Small intestine (tissue), 7 donors: ENCODE data around the gene ATP5F1E. TPM values are rescaled to one million over a fixed set of nuclear protein-coding genes. Genes with fewer than 3 reads are reported as not detected.
A peak's percentile ranks its signal among the peaks of the same experiment; 100 is the strongest.

Source experiments
- DNase-seq, 2 donors: peaks; one replicate each; pipeline versions ENCODE4 v3.0.0 to v3.0.0-alpha.2; 2013
- FAIRE-seq: peaks from 2 replicates; lab custom pipeline; 2012; peaks lifted over from hg19 to GRCh38; lab: Jason Lieb, UNC
- H3K27ac ChIP-seq, 3 donors: one replicate each; pipeline ENCODE4 v1.5.1; 2013; ENCODE audit warnings: low read length in 2 of 3, mild to moderate bottlenecking in 2 of 3, control low read depth in 1 of 3, inconsistent platforms in 1 of 3, low read depth in 1 of 3, moderate library complexity in 1 of 3
- H3K27me3 ChIP-seq, 3 donors: one replicate each; pipeline ENCODE4 v1.6.1; 2013; ENCODE audit warnings: low read length in 3 of 3, inconsistent platforms in 1 of 3; ENCODE audit not compliant: control insufficient read depth in 3 of 3, insufficient read depth in 3 of 3
- H3K36me3 ChIP-seq, 3 donors: one replicate each; pipeline ENCODE4 v1.6.1; 2013; ENCODE audit warnings: low read length in 3 of 3, inconsistent platforms in 1 of 3, low read depth in 1 of 3, mild to moderate bottlenecking in 1 of 3, moderate library complexity in 1 of 3; ENCODE audit not compliant: control insufficient read depth in 3 of 3, insufficient read depth in 2 of 3
- H3K4me1 ChIP-seq, 3 donors: one replicate each; pipeline ENCODE4 v1.6.1; 2013; ENCODE audit warnings: low read length in 2 of 3, inconsistent platforms in 1 of 3, low read depth in 1 of 3, mild to moderate bottlenecking in 1 of 3, moderate library complexity in 1 of 3; ENCODE audit not compliant: control insufficient read depth in 3 of 3, insufficient read depth in 2 of 3
- H3K4me3 ChIP-seq, 3 donors: one replicate each; pipeline ENCODE4 v1.5.1; 2013; ENCODE audit warnings: low read length in 3 of 3, control low read depth in 1 of 3, inconsistent platforms in 1 of 3, low read depth in 1 of 3, mild to moderate bottlenecking in 1 of 3, moderate library complexity in 1 of 3
- H3K9me3 ChIP-seq, 2 donors: one replicate each; pipeline ENCODE4 v1.6.1; 2013; ENCODE audit warnings: low read depth in 1 of 2, low read length in 1 of 2; ENCODE audit not compliant: control insufficient read depth in 2 of 2, insufficient read depth in 1 of 2
- WGBS, 3 donors: extraction: QIAGEN DNeasy Blood & Tissue Kit; methylation state at CpG; one replicate each; pipeline ENCODE4 v1.1.7; 2013; 5-methylcytosine and 5-hydroxymethylcytosine counted together
- polyA plus RNA-seq, 4 donors: library from polyadenylated mRNA; stranded (reverse) in 3 of 4; unstranded in 1 of 4; fragments of 200-250 nt in 3 of 4; fragments of 120-200 nt in 1 of 4; gene quantifications; one replicate each; pipeline versions ENCODE4 v1.2.1 to v1.2.3, GENCODE V29; 2013
- donor health status: healthy with polysubstance abuse.
- donor health status: control.
- donor health status: control.
- donor health status: Bipolar disorder and iron deficiency.
- donor health status: healthy.

The ATP5F1E gene
- polyA plus RNA-seq, 4 donors, result 49.6 to 87.5 (median 69.8) TPM

DNA sequence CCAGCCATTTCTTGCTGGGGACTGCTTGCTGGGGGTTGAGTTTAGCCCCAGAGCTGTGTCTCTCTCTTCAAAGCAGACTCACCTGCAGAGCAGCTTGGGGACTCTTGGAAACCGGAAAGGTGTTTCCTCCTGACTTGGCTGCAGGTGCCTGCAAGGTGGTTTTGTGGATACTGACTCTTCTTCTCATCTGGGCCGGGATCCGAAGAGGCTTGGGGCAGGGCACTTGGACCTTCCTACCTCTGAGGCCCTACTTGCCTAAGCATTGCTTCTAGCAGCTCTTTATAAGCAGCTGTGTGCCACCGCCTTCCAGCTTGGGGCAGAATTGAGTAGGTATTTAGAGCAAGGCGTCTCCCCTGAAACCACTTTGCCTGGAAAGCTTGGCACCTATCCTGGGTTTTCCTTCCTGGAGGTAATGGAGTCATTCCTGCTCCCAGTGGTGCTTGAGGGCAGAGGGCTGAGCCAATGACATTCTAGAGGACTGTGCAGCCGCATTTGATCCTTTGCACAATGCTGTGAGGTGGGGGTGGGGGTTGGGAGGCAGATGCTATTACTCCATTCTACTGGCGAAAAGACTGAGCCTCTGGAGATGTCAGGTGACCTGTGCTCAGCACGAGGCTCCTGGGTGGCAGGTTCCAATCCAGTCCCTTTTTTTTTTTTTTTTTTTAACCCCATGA, 21.7 kb downstream of the ATP5F1E start:
- no peak overlapping the region for H3K4me3 ChIP-seq
- H3K9me3 ChIP-seq, result no peaks in the 10 kb centered on the region
- H3K4me1 ChIP-seq, result peaks cover 2 to 11% (median 4%) of the 10 kb centered on the region in 3 donors
- no peaks in the 10 kb centered on the region for H3K36me3 ChIP-seq
- no peak overlapping the region for H3K27ac ChIP-seq
- FAIRE-seq, result no peak
- 19 to 58% (median 52%) methylated on average over 8 of the region's 8 CpGs for WGBS, 3 donors
- no peaks in the 10 kb centered on the region for H3K27me3 ChIP-seq
- DNase-seq, result peak in 1 of 2 donors; percentile 61

DNA sequence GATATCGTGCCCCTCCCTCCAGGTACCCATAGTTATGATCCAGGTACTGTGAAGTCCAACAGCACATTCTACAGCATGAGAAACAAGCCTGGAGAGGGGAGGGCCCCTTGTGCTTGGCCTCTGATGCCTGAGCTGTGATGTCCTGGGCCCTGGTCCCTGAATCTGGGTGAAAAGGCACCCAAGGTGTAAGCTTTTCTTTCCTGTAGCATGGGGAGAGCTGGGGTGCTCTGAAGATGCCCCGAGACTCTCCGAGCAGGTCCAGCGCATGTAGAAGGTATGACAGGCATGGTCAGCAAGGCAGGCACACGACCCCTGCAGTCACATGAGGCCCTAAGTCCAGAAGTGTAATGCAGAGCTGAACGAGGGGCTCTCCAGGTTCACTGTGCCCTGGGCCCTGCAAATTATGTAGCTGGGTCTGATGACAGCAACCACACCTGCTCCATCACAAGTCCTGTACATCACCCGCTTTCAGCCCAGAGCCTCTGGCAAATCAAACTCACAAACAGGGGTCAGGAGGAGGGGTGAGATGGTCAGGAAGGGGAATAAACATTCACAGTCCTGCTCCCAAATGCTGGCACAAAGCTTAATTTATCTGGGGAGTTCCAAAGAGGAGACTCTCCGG, 23.3 kb downstream of the ATP5F1E start:
- 85 to 91% (median 90%) methylated on average over 8 of the region's 8 CpGs for WGBS, 3 donors
- Histone ChIP-seq H3K4me1 (peaks cover 4 to 20% (median 4%) of the 10 kb centered on the region in 3 donors), H3K27me3 (no peaks in the 10 kb centered on the region), H3K4me3 (no peak overlapping the region), H3K9me3 (no peaks in the 10 kb centered on the region), H3K36me3 (peaks cover 0 to 9% (median 0%) of the 10 kb centered on the region in 3 donors), H3K27ac (no peak overlapping the region)
- no peak for FAIRE-seq
- no peak for DNase-seq

DNA sequence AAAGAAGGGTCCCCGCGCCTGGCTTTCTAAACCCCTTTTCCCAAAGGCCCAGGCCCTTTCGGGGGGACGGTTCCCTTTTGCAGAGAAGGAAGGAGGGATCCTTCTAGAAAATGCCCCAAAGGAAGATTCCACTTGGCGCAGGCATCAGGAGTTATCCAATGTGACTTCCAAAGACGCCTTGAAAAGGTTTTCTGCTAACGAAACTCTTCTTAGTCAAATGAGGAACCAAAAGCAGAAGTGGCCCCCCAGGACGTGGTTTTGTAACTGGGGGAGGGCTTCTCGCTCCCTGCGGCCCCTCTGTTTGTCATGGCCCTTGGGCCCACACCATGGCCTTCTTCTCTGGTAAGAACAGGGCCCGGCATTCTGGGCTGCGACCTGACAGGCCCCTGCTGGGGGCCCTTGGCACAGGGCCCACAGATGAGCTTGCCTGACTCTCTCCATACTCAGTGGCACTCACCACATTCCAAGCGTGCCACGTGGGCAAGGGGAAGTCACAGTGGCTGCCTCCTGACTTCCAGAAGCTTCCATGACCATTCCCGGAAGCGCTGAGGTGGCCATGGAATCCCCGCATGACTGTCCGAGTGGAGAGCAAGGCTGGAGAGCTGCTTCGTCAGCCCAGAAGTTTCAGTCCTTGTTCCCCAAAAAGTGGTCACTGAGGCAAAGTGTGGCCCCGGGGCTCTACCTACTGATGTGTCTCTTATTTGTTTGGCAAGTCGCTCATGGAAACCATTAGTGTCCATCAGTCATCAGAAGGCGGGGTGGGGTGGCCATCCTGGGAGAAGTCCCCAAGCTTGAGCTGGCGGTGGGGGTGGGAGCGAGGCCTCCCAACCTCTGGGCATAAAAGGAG, 24.2 kb downstream of the ATP5F1E start:
- peak overlapping the region; percentile 15 to 87 (median 61) for H3K4me3 ChIP-seq
- H3K36me3 ChIP-seq, result peaks cover 0 to 19% (median 2%) of the 10 kb centered on the region in 3 donors
- 80 to 91% (median 85%) methylated on average over 23 to 24 of the region's 24 CpGs for WGBS, 3 donors
- DNase-seq (peak in 1 of 2 donors; percentile 18), FAIRE-seq (no peak)
- H3K4me1 ChIP-seq, result peaks cover 4 to 20% (median 4%) of the 10 kb centered on the region in 3 donors
- peak overlapping the region in 2 of 3 donors; percentile 17 to 87 for H3K27ac ChIP-seq
- no peaks in the 10 kb centered on the region for H3K9me3 ChIP-seq
- no peaks in the 10 kb centered on the region for H3K27me3 ChIP-seq

DNA sequence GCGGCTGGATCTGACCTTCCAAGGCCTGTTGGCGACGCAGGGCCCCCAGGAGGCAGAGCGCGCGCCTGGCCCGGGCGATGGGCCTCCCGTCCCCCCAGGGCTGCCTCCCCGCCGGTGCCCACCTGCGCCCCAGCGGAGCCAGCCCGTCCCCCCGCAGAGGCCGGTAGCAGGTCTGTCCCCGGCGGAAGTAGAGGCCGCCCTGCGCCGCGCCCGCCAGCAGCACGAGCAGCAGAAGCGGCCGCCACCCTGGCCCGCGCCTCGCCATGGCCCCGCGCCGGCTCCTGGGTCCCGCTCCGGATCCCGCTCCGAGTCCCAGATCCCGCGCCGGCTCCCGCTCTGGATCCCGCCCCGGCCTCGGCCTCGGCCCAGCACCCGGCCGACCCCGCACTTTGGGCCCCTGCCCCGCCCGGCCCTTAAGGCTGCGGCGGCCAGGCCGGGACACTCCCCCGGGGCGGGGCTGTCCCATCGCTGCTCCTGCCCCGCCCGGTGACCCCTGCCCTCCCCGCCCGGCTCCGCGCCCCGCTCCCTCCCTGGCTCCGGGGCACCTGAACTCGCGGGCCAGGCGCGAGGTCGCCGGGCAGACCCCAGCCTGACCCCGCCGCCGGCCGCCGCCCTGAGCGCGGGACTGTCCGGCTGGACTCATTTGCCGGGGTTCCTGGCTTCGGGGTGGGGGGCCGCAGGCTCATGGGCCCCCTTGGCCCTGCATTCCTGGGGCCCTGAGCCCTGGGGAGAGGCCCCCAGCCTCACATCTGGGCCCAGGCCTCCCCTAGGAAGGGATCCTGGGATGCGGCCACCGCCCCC, 25.1 kb downstream of the ATP5F1E start, which contains the start of gene CTSZ:
Gene CTSZ (minus strand): TSS at position 391 of the 801 bp plus-strand sequence. CDS start 126 bp downstream, at position 265.
- H3K4me1 ChIP-seq, result peaks cover 4 to 20% (median 4%) of the 10 kb centered on the region in 3 donors

DNA sequence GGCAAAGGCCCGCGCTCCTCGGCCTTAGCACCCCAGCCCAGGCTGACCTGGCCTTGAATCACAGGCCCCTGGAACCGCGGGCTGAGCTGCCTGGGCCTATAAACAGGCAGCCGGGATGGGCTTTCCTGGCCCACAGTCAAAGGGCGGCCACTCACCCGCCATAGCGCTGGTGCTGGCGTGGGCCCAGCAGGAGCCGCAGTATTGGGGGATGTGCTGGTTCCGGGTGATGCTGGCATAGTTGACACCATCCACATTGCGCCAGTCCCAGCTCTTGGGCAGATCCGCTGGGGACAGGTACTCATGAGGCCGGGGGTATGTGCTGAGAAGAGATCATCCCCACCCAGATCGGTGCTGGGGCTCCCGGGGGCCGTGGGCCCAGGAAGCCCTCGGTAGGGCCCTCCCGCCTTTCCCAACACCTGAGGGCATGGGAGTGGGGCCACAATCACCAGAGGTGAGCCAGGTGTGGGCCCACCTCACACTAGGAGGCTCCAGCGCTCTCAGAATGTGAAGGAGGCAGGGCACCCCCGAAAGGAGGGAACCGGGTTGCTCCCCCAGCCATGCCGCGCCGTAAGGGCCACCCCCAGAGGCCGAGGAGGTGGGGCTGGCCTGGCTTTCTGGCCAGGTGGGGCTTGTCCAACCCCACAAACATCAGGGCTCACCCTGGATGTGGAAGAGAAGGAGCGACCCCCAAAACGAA, 25.8 kb downstream of the ATP5F1E start:
- Histone ChIP-seq H3K4me3 (peak overlapping the region; percentile 61 to 87 (median 67)), H3K36me3 (peaks cover 0 to 34% (median 2%) of the 10 kb centered on the region in 3 donors), H3K27ac (peak overlapping the region; percentile 12 to 98 (median 87)), H3K4me1 (peaks cover 2 to 20% (median 4%) of the 10 kb centered on the region in 3 donors), H3K27me3 (no peaks in the 10 kb centered on the region), H3K9me3 (no peaks in the 10 kb centered on the region)
- FAIRE-seq, result no peak
- 10 to 28% (median 21%) methylated on average over 27 to 29 of the region's 29 CpGs for WGBS, 3 donors
- DNase-seq, result peak in 1 of 2 donors; percentile 42

More for the DNA sequence above, 25.1 kb downstream of the ATP5F1E start, which contains the start of gene CTSZ:
- 4 to 6% (median 4%) methylated on average over 45 to 82 of the region's 82 CpGs for WGBS, 3 donors
- peak; percentile 84 to 86 for DNase-seq
- Histone ChIP-seq H3K27me3 (no peaks in the 10 kb centered on the region), H3K9me3 (no peaks in the 10 kb centered on the region), H3K27ac (peak within 1 kb of the TSS; percentile 12 to 98 (median 87)), H3K36me3 (peaks cover 0 to 27% (median 2%) of the 10 kb centered on the region in 3 donors), H3K4me3 (peak within 1 kb of the TSS; percentile 61 to 87 (median 67))
- no peak for FAIRE-seq

DNA sequence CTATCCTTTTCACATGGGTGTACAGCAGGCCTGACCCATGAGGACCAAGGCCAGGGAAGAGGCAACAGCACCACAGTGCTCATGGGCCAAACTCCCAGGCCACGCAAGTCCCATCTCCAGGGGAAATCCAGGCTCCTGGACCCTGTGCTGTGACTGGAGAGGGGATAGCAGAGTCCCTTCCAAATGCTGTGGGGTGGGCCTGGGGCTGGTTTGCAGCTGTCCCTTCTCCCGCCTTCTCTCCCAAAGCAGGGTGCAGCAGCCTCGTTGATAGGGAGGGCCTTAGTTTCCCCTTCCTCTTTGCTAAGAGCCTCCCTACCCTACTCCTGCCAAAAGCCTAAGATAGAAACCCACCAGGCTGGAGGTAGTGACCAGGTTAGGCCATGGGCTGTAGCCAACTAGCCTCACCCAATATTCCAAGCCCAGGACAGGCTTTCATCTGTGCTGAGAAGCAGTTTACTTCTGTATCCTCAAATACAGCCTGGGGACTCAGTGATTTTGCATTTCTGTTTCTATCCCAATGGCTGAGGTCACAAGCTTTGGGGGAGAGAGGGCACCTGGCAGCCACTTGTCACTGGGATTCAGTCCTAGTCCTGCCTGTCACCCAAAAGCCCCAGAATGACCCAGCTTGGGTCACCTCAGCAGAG, 26.5 kb downstream of the ATP5F1E start:
- DNase-seq (no peak), FAIRE-seq (no peak)
- no peaks in the 10 kb centered on the region for H3K9me3 ChIP-seq
- peak overlapping the region; percentile 61 to 87 (median 67) for H3K4me3 ChIP-seq
- peak overlapping the region in 2 of 3 donors; percentile 87 to 98 for H3K27ac ChIP-seq
- peaks cover 0 to 41% (median 2%) of the 10 kb centered on the region in 3 donors for H3K36me3 ChIP-seq
- H3K4me1 ChIP-seq, result peaks cover 2 to 20% (median 4%) of the 10 kb centered on the region in 3 donors
- H3K27me3 ChIP-seq, result no peaks in the 10 kb centered on the region
- WGBS, 3 donors, result 54 to 65% (median 58%) methylated on average over 3 of the region's 3 CpGs
